Astrocyte of the spinal cord (primary cell): ENCODE results near the gene ST3GAL3.
A peak's percentile ranks its signal among the peaks of the same experiment; 100 is the strongest.

Source experiments
- DNase-seq: peaks from one replicate; pipeline ENCODE4 v3.0.0; 2011; ENCODE audit warnings: low read depth, low spot score
- H3K4me3 ChIP-seq: 2 replicates; pipeline ENCODE4 v1.5.1; 2011; ENCODE audit warnings: low read depth, mild to moderate bottlenecking, low read length, moderate library complexity
- CTCF ChIP-seq: IDR thresholded peaks from 2 replicates; pipeline ENCODE4 v1.5.1; 2012; ENCODE audit warnings: low read depth, mild to moderate bottlenecking, low read length, inconsistent platforms
- in situ Hi-C: cut with HindIII; loops from 2 replicates; pipeline ENCODE4 v1.10.0; 2017; ENCODE audit warnings: low sequenced_read_pairs

The ST3GAL3 gene

GRCh38 chr1:43970502-43970901, 263.2 kb downstream of the ST3GAL3 start:
- no peak for TF ChIP-seq CTCF
- in situ Hi-C loops: no loop called here
- no peak for DNase-seq
- H3K4me3 ChIP-seq: peak overlapping the region; percentile 85

GRCh38 chr1:43970911-43971310, 263.6 kb downstream of the ST3GAL3 start:
- H3K4me3 ChIP-seq: peak overlapping the region; percentile 85
- no peak for DNase-seq
- no peak for TF ChIP-seq CTCF
- in situ Hi-C loops: no loop called here

- H3K4me3 ChIP-seq: no peak overlapping the region
- DNase-seq: no peak
- in situ Hi-C loops: no loop called here
- no peak for TF ChIP-seq CTCF
Measured at GRCh38 chr1:43971336-43971980, 264.1 kb downstream of the ST3GAL3 start.

- in situ Hi-C loops: no loop called here
- TF ChIP-seq CTCF: no peak
- H3K4me3 ChIP-seq: peak overlapping the region; percentile 84
- DNase-seq: no peak
Measured at GRCh38 chr1:43973981-43974442, 266.7 kb downstream of the ST3GAL3 start.

GRCh38 chr1:43974443-43975248, 267.3 kb downstream of the ST3GAL3 start, which contains the start of gene ATP6V0B:
Gene ATP6V0B (plus strand): TSS chr1:43974960. CDS start chr1:43975041, 81 bp downstream.
- peak; percentile 93 for DNase-seq
- H3K4me3 ChIP-seq: peak within 1 kb of the TSS; percentile 84
- TF ChIP-seq CTCF: peak; percentile 11
- in situ Hi-C loops: no loop called here

- no peak for TF ChIP-seq CTCF
- H3K4me3 ChIP-seq: peak overlapping the region; percentile 84
- DNase-seq: no peak
- in situ Hi-C loops: no loop called here
Measured at GRCh38 chr1:43975249-43975961, 268.1 kb downstream of the ST3GAL3 start.
